Natural killer cell (primary cell): ENCODE results near the gene TEKT2. TPM values are rescaled to one million over a fixed set of nuclear protein-coding genes. Genes with fewer than 3 reads are reported as not detected.
A peak's percentile ranks its signal among the peaks of the same experiment; 100 is the strongest.

Source experiments
- ATAC-seq, 3 donors: fragments of 150-1000 bp in 2 of 3; fragments of 200-7000 bp in 1 of 3; cut with Tn5 transposase; 1 replicate in 1 of 3; 2 replicates in 2 of 3; pipeline ENCODE4 v1.10.0; 2021; ENCODE audit warnings: mild to moderate bottlenecking in 2 of 3, moderate library complexity in 2 of 3
- DNase-seq, 2 donors: peaks; one replicate each; pipeline versions ENCODE4 v3.0.0 to v3.0.0-alpha.2; 2013 to 2021; ENCODE audit warnings: mixed read lengths in 1 of 2
- H3K27ac ChIP-seq: one replicate; pipeline ENCODE4 v1.5.1; 2013; ENCODE audit warnings: mild to moderate bottlenecking, low read length
- H3K27me3 ChIP-seq: one replicate; pipeline ENCODE4 v1.6.1; 2013; ENCODE audit warnings: low read length; ENCODE audit not compliant: control insufficient read depth, insufficient read depth
- H3K36me3 ChIP-seq: one replicate; pipeline ENCODE4 v1.6.1; 2013; ENCODE audit warnings: low read length; ENCODE audit not compliant: control insufficient read depth, insufficient read depth
- H3K4me1 ChIP-seq: one replicate; pipeline ENCODE4 v1.6.1; 2013; ENCODE audit warnings: low read length; ENCODE audit not compliant: control insufficient read depth, insufficient read depth
- H3K4me3 ChIP-seq: one replicate; pipeline ENCODE4 v1.5.1; 2013; ENCODE audit warnings: low read length
- H3K9me3 ChIP-seq: one replicate; pipeline ENCODE4 v1.6.1; 2013; ENCODE audit warnings: low read length; ENCODE audit not compliant: control insufficient read depth, insufficient read depth
- H3K27ac Mint-ChIP-seq, 2 donors: one replicate each; pipeline ENCODE4 v1.8.0; 2022; ENCODE audit warnings: mild to moderate bottlenecking in 2 of 2, mixed read lengths in 2 of 2, moderate library complexity in 1 of 2
- H3K27me3 Mint-ChIP-seq, 2 donors: one replicate each; pipeline ENCODE4 v1.8.0; 2022; ENCODE audit warnings: low read depth in 2 of 2, mixed read lengths in 2 of 2
- H3K36me3 Mint-ChIP-seq: one replicate; pipeline ENCODE4 v1.8.0; 2022; ENCODE audit warnings: mixed read lengths
- H3K4me1 Mint-ChIP-seq, 2 donors: one replicate each; pipeline ENCODE4 v1.8.0; 2022; ENCODE audit warnings: mixed read lengths in 2 of 2
- H3K4me3 Mint-ChIP-seq: one replicate; pipeline ENCODE4 v1.8.0; 2022; ENCODE audit warnings: mild to moderate bottlenecking, moderate library complexity, mixed read lengths
- H3K9me3 Mint-ChIP-seq, 2 donors: one replicate each; pipeline ENCODE4 v1.8.0; 2022; ENCODE audit warnings: mixed read lengths in 2 of 2
- CTCF ChIP-seq: fragments of 200-600 bp; IDR thresholded peaks from one replicate; pipeline ENCODE4 v1.8.0; 2022; ENCODE audit warnings: antibody characterized with exemption
- WGBS: methylation state at CpG from one replicate; pipeline ENCODE4 v1.1.7; 2013; ENCODE audit warnings: missing lambda C conversion rate; ENCODE audit not compliant: insufficient coverage; 5-methylcytosine and 5-hydroxymethylcytosine counted together
- intact Hi-C: fragments of 100-400 bp; cut with micrococcal nuclease; formaldehyde crosslinking; loops from one replicate; pipeline ENCODE4 v1.14.2; 2022
- total RNA-seq, 4 donors: library from RNA; stranded (reverse); fragments of 120-200 nt in 1 of 4; gene quantifications; one replicate each; pipeline versions ENCODE4 v1.2.3 to v1.2.4, GENCODE V29; 2013 to 2022

TEKT2 gene
- total RNA-seq, 3 donors from 2014 or later (not counting 1 experiment from before 2014, with no cell fraction given): 0.24 to 0.35 TPM; not detected in 1

GRCh38 chr1:36099681-36100341, 15.9 kb downstream of the TEKT2 start:
- H3K4me1 ChIP-seq: peaks cover 10% of the 10 kb centered on the region
- 34% methylated on average over 18 of the region's 18 CpGs for WGBS
- no peak overlapping the region for H3K27ac ChIP-seq
- peak; percentile 68 to 86 for DNase-seq
- intact Hi-C loops: loop anchor here (1.0 to 2.0 kb wide), 3 partner anchors 88 to 321 kb away; no protein-coding TSS in a partner anchor
- H3K9me3 ChIP-seq: no peaks in the 10 kb centered on the region
- H3K27ac Mint-ChIP-seq: no peak overlapping the region
- H3K36me3 ChIP-seq: peaks cover 6% of the 10 kb centered on the region
- H3K4me3 Mint-ChIP-seq: no peak overlapping the region
- peak; percentile 81 to 92 (median 89) for ATAC-seq
- H3K4me3 ChIP-seq: no peak overlapping the region
- H3K27me3 Mint-ChIP-seq: no peaks in the 10 kb centered on the region
- no peaks in the 10 kb centered on the region for H3K36me3 Mint-ChIP-seq
- no peaks in the 10 kb centered on the region for H3K9me3 Mint-ChIP-seq
- TF ChIP-seq CTCF: peak; percentile 83
- peaks cover 0 to 5% of the 10 kb centered on the region in 2 donors for H3K4me1 Mint-ChIP-seq
- H3K27me3 ChIP-seq: no peaks in the 10 kb centered on the region

GRCh38 chr1:36100376-36100775, 16.5 kb downstream of the TEKT2 start:
- no peaks in the 10 kb centered on the region for H3K36me3 Mint-ChIP-seq
- no peak overlapping the region for H3K27ac Mint-ChIP-seq
- H3K4me1 Mint-ChIP-seq: peaks cover 0 to 5% of the 10 kb centered on the region in 2 donors
- H3K4me3 Mint-ChIP-seq: no peak overlapping the region
- no peak overlapping the region for H3K4me3 ChIP-seq
- ATAC-seq (no peak), DNase-seq (no peak)
- H3K36me3 ChIP-seq: peaks cover 5% of the 10 kb centered on the region
- intact Hi-C loops: no loop called here
- H3K27me3 ChIP-seq: no peaks in the 10 kb centered on the region
- H3K4me1 ChIP-seq: peaks cover 10% of the 10 kb centered on the region
- H3K27ac ChIP-seq: no peak overlapping the region
- no peak for TF ChIP-seq CTCF
- H3K27me3 Mint-ChIP-seq: no peaks in the 10 kb centered on the region
- WGBS: 86% methylated on average over 6 of the region's 6 CpGs
- H3K9me3 ChIP-seq: no peaks in the 10 kb centered on the region
- H3K9me3 Mint-ChIP-seq: no peaks in the 10 kb centered on the region

- Mint-ChIP-seq H3K27me3 (no peaks in the 10 kb centered on the region), H3K9me3 (no peaks in the 10 kb centered on the region)
- intact Hi-C loops: no loop called here
Observed at GRCh38 chr1:36101546-36101945, 17.7 kb downstream of the TEKT2 start.

More at GRCh38 chr1:36101546-36101945, 17.7 kb downstream of the TEKT2 start:
- H3K27ac Mint-ChIP-seq: no peak overlapping the region
- ATAC-seq (no peak), DNase-seq (no peak)
- Histone ChIP-seq H3K4me1 (peaks cover 10% of the 10 kb centered on the region), H3K36me3 (no peaks in the 10 kb centered on the region), H3K27me3 (no peaks in the 10 kb centered on the region), H3K4me3 (no peak overlapping the region), H3K27ac (no peak overlapping the region), H3K9me3 (no peaks in the 10 kb centered on the region)
- 94% methylated on average over 4 of the region's 5 CpGs for WGBS
- no peak overlapping the region for H3K4me3 Mint-ChIP-seq
- H3K36me3 Mint-ChIP-seq: no peaks in the 10 kb centered on the region
- H3K4me1 Mint-ChIP-seq: peaks cover 0 to 5% of the 10 kb centered on the region in 2 donors
- no peak for TF ChIP-seq CTCF
